Naive thymus-derived CD4-positive, alpha-beta T cell (primary cell): ENCODE results near the gene ARHGEF19. TPM values are rescaled to one million over a fixed set of nuclear protein-coding genes. Genes with fewer than 3 reads are reported as not detected.
A peak's percentile ranks its signal among the peaks of the same experiment; 100 is the strongest.

Experiments
- ATAC-seq: fragments of 150-1000 bp; cut with Tn5 transposase; 2 replicates; pipeline ENCODE4 v1.10.0; 2021; ENCODE audit warnings: mild to moderate bottlenecking, moderate library complexity
- CTCF ChIA-PET: fragments of 350-600 bp; sonication (Branson Sonifier 250); formaldehyde crosslinking; loops from one replicate; lab custom pipeline; 2021; ENCODE audit warnings: antibody characterized with exemption; lab: Charles Lee
- POLR2A ChIA-PET: fragments of 350-600 bp; sonication (Branson Sonifier 250); formaldehyde crosslinking; loops from one replicate; lab custom pipeline; 2021; ENCODE audit warnings: antibody characterized with exemption, inconsistent platforms; lab: Charles Lee
- DNase-seq, 9 donors: peaks; one replicate each; pipeline versions ENCODE4 v3.0.0 to v3.0.0-alpha.2; 2020 to 2022; ENCODE audit warnings: mixed read lengths in 1 of 9
- H3K27ac ChIP-seq: one replicate; pipeline ENCODE4 v1.7.0; 2013; ENCODE audit warnings: mild to moderate bottlenecking, low read depth, low read length, moderate library complexity
- H3K27me3 ChIP-seq, 2 donors: one replicate each; pipeline ENCODE4 v1.7.0; 2013; ENCODE audit warnings: low read length in 2 of 2, mild to moderate bottlenecking in 2 of 2, moderate library complexity in 2 of 2; ENCODE audit not compliant: control insufficient read depth in 2 of 2, insufficient read depth in 2 of 2
- H3K36me3 ChIP-seq, 3 experiments: 1 replicate in 2 of 3; 2 replicates in 1 of 3; pipeline ENCODE4 v1.7.0; 2013; ENCODE audit warnings: low read length in 3 of 3, mild to moderate bottlenecking in 3 of 3, moderate library complexity in 1 of 3; ENCODE audit not compliant: insufficient read depth in 3 of 3, control insufficient read depth in 2 of 3
- H3K4me1 ChIP-seq, 2 donors: one replicate each; pipeline ENCODE4 v1.7.0; 2013; ENCODE audit warnings: low read length in 2 of 2, mild to moderate bottlenecking in 2 of 2, moderate library complexity in 1 of 2; ENCODE audit not compliant: control insufficient read depth in 2 of 2, insufficient read depth in 2 of 2
- H3K4me3 ChIP-seq: 2 replicates; pipeline ENCODE4 v1.7.0; 2013; ENCODE audit warnings: mild to moderate bottlenecking, low read length
- H3K9me3 ChIP-seq, 3 experiments: 1 replicate in 2 of 3; 2 replicates in 1 of 3; pipeline ENCODE4 v1.7.0; 2013; ENCODE audit warnings: low read length in 3 of 3; ENCODE audit not compliant: control insufficient read depth in 2 of 3
- H3K27ac Mint-ChIP-seq, 9 donors: one replicate each; pipeline ENCODE4 v1.8.0; 2020 to 2022; ENCODE audit warnings: mixed read lengths in 9 of 9, mild to moderate bottlenecking in 8 of 9, moderate library complexity in 5 of 9, inconsistent platforms in 2 of 9
- H3K27me3 Mint-ChIP-seq, 5 donors: one replicate each; pipeline ENCODE4 v1.8.0; 2021 to 2022; ENCODE audit warnings: mixed read lengths in 5 of 5, mild to moderate bottlenecking in 1 of 5
- H3K36me3 Mint-ChIP-seq, 5 donors: one replicate each; pipeline ENCODE4 v1.8.0; 2020 to 2022; ENCODE audit warnings: mixed read lengths in 5 of 5, mild to moderate bottlenecking in 3 of 5, inconsistent platforms in 1 of 5
- H3K4me1 Mint-ChIP-seq, 7 donors: one replicate each; pipeline ENCODE4 v1.8.0; 2020 to 2022; ENCODE audit warnings: mixed read lengths in 7 of 7, mild to moderate bottlenecking in 3 of 7, inconsistent platforms in 1 of 7
- H3K4me3 Mint-ChIP-seq, 10 donors: one replicate each; pipeline ENCODE4 v1.8.0; 2020 to 2022; ENCODE audit warnings: mild to moderate bottlenecking in 10 of 10, mixed read lengths in 10 of 10, moderate library complexity in 6 of 10, inconsistent platforms in 2 of 10
- H3K9me3 Mint-ChIP-seq, 11 donors: one replicate each; pipeline ENCODE4 v1.8.0; 2020 to 2022; ENCODE audit warnings: mixed read lengths in 11 of 11, mild to moderate bottlenecking in 4 of 11, inconsistent platforms in 1 of 11, moderate library complexity in 1 of 11
- intact Hi-C, 2 donors: fragments of 100-400 bp; cut with micrococcal nuclease; formaldehyde crosslinking; loops; one replicate each; pipeline ENCODE4 v1.15.1; 2023
- polyA plus RNA-seq, 2 donors: library from polyadenylated mRNA; unstranded; fragments of 300-500 nt; fragmentation: Illumina TruSeq; gene quantifications; one replicate each; pipeline ENCODE4 v1.2.3, GENCODE V29; 2021
- total RNA-seq, 6 experiments: library from RNA in 5 of 6; stranded (reverse) in 5 of 6; gene quantifications; 1 replicate in 5 of 6; 2 replicates in 1 of 6; pipeline ENCODE4 v1.2.3 and lab custom pipeline; 2021 to 2026

The ARHGEF19 gene
- total and polyA plus RNA-seq, 7 experiments from 2014 or later = 5.1 to 12.4 (median 9.1) TPM

DNA sequence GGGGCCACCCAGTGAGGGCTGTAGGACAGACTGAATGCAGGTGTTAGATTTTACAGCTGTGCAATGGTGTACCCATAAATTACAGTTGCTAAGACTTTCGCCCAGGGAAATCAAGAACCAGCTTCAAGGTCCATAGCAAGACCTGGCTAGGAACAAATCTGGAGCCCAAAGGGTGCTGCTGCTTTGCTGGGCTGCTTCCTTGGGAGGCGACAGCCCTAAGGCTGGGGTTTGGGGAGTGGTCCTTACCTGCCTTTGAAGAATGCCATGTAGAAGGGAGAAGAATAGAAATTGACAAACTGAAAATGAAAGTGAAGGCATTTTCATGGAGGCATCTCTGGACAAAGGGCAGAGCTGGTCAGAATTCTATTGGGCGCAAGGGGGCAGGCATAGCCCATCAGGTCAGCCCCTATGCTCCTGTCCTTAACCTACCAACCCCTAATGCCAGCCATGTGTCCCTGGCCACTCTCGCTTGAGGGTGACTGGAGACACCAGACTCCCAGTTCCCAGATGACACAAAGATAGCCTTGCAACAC is 7.6 kb upstream of the ARHGEF19 start:
- Mint-ChIP-seq H3K9me3 (peaks cover 0 to 2% (median 0%) of the 10 kb centered on the region in 11 donors), H3K27me3 (peaks cover 5 to 15% (median 8%) of the 10 kb centered on the region in 5 donors), H3K27ac (peak overlapping the region in 3 of 9 donors; percentile 35 to 81 (median 76)), H3K4me1 (peaks cover 9 to 30% (median 23%) of the 10 kb centered on the region in 7 donors), H3K4me3 (no peak overlapping the region), H3K36me3 (peaks cover 0 to 8% (median 5%) of the 10 kb centered on the region in 5 donors)
- Histone ChIP-seq H3K27me3 (no peaks in the 10 kb centered on the region), H3K4me3 (no peak overlapping the region), H3K4me1 (peaks cover 0 to 6% of the 10 kb centered on the region in 2 donors), H3K9me3 (no peaks in the 10 kb centered on the region), H3K27ac (no peak overlapping the region), H3K36me3 (no peaks in the 10 kb centered on the region)
- DNase-seq (no peak), ATAC-seq (no peak)
- intact Hi-C loops = loop anchor here in 1 of 2 donors (5.0 kb wide), 1 partner anchor 373 kb away; the partner anchor contains the start of gene SPEN
- ChIA-PET CTCF (no interaction called here), POLR2A (interaction anchor here (0.8 kb wide), 2 partner anchors 9 to 47 kb away, joined by 3 read pairs; no protein-coding TSS in a partner anchor)

DNA sequence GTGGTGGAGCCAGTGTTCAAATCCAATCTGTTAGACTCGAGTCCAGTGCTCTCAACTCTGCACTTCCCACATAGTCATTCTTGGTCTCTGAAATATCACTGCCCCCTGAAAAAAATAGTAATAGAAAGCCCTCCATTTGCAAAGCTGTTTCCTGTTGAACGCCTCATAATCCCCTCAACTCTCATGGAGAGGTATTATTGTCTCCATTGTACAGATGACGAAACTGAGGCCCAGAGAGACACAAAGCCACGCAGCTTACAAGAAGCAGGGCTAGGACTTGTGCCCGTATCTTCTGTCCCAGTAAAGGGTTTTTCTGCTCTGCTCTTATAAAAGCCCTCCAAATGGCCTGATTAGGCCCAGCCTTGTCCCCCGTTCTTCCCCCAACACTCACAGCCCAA is 6.2 kb upstream of the ARHGEF19 start:
- ChIA-PET POLR2A (interaction anchor here (0.6 to 1.4 kb wide), 3 partner anchors 10 to 1250 kb away, joined by 3 read pairs; no protein-coding TSS in a partner anchor), CTCF (interaction anchor here (0.6 kb wide), 1 partner anchor 16 kb away, joined by 3 read pairs; no protein-coding TSS in a partner anchor)
- Mint-ChIP-seq H3K4me1 (peaks cover 9 to 30% (median 23%) of the 10 kb centered on the region in 7 donors), H3K27me3 (peaks cover 0 to 8% (median 0%) of the 10 kb centered on the region in 5 donors), H3K9me3 (peaks cover 0 to 2% (median 0%) of the 10 kb centered on the region in 11 donors), H3K27ac (peak overlapping the region in 8 of 9 donors; percentile 34 to 82 (median 79)), H3K4me3 (peak overlapping the region in 6 of 10 donors; percentile 39 to 91 (median 62)), H3K36me3 (peaks cover 0 to under 1% (median 0%) of the 10 kb centered on the region in 5 donors)
- Histone ChIP-seq H3K36me3 (no peaks in the 10 kb centered on the region), H3K27ac (no peak overlapping the region), H3K4me3 (no peak overlapping the region), H3K27me3 (no peaks in the 10 kb centered on the region), H3K4me1 (peaks cover 0 to 6% of the 10 kb centered on the region in 2 donors), H3K9me3 (no peaks in the 10 kb centered on the region)
- ATAC-seq (no peak), DNase-seq (no peak)
- intact Hi-C loops = loop anchor here in 1 of 2 donors (5.0 kb wide), 1 partner anchor 371 kb away; the partner anchor contains the start of gene SPEN

DNA sequence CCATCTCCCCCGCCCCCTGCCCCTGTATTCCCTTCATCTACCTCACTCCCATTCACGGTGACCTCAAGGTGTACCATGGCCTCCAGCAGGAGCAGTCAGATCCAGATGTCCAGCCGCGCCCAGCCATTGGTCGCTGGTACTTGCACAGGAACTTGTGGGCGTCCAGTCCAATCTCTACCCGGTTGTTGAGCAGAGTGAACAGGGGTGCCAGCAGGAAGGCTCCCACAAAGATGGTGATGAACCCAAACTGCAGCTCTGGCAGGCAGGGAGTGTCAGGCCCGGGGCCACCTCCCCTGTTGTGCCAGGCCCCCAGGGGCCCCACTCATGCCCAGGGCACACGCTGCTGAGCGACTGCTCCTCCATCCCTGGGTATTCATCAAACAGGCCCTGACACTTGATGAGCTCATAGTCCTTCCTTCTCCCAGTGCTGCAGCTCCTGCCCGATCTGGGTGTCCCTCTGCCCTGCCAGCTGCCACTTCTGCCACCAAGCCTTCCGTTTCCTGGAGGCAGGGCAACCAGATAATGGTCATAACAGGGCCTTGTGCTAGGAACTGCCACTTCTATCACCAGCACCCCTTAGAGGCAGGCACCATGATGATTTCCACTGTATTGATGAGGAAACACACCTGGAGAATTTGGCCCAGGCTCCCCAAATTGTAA is 5.7 kb upstream of the ARHGEF19 start:
- peaks cover 9 to 30% (median 23%) of the 10 kb centered on the region in 7 donors for H3K4me1 Mint-ChIP-seq
- peak overlapping the region in 9 of 10 donors; percentile 48 to 91 (median 76) for H3K4me3 Mint-ChIP-seq
- H3K27ac Mint-ChIP-seq = peak overlapping the region in 8 of 9 donors; percentile 34 to 82 (median 78)
- ChIA-PET CTCF (interaction anchor here (0.6 kb wide), 1 partner anchor 424 kb away, joined by 3 read pairs; no protein-coding TSS in a partner anchor), POLR2A (interaction anchor here (0.7 to 2.9 kb wide), 7 partner anchors 9 to 1250 kb away, joined by 3 to 17 read pairs (median 3); partner anchors contain the start of gene CPLANE2)
- ATAC-seq (no peak), DNase-seq (no peak)
- Histone ChIP-seq H3K4me3 (no peak overlapping the region), H3K9me3 (no peaks in the 10 kb centered on the region), H3K36me3 (no peaks in the 10 kb centered on the region), H3K27ac (peak overlapping the region; percentile 54), H3K4me1 (peaks cover 0 to 6% of the 10 kb centered on the region in 2 donors), H3K27me3 (no peaks in the 10 kb centered on the region)
- H3K27me3 Mint-ChIP-seq = peaks cover 0 to 8% (median 0%) of the 10 kb centered on the region in 5 donors
- intact Hi-C loops = loop anchor here in 1 of 2 donors (5.0 kb wide), 1 partner anchor 371 kb away; the partner anchor contains the start of gene SPEN
- H3K36me3 Mint-ChIP-seq = no peaks in the 10 kb centered on the region
- peaks cover 0 to 2% (median 0%) of the 10 kb centered on the region in 11 donors for H3K9me3 Mint-ChIP-seq

DNA sequence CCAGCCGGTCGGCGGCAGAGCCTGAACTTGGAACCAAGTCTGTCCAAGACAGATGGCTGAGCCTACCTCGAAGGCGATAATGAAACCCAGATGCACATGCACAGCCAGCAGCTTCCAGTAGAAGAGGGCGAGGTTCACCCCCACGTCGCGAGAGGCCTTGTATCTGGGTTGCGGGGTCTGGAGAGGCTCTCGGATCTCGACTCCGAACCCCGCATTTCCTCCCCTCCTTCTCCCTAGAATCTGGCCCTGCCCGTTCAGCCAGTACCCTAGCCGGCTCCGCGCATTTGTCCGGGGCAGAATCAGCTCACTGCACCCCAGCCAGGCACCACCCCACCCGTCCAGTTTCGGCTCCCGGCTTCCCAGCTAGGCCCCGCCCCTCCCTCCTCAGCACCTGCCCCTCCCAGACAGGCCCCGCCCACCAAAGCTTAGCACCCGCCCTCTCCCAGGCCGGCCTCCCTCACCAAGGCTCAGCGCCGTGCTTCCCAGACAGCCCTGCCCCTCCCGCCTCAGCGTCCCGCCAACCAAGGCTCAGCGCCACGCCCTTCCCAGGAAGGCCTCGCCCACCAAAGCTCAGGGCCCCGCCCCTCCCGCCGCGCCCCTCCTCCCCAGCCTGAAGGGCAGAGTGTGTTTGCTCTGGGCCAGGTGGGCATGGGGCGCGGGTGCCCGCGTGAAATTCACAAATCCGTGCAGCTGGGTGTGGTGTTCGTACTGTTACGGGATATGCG is 4.8 kb upstream of the ARHGEF19 start:
- CTCF ChIA-PET = interaction anchor here (1.8 kb wide), 1 partner anchor 27 kb away, joined by 4 read pairs; no protein-coding TSS in a partner anchor
- Mint-ChIP-seq H3K36me3 (no peaks in the 10 kb centered on the region), H3K9me3 (peaks cover 0 to 2% (median 0%) of the 10 kb centered on the region in 11 donors), H3K4me3 (peak overlapping the region; percentile 81 to 91 (median 88)), H3K4me1 (peaks cover 9 to 30% (median 23%) of the 10 kb centered on the region in 7 donors), H3K27ac (peak overlapping the region in 8 of 9 donors; percentile 33 to 82 (median 68)), H3K27me3 (peaks cover 0 to 11% (median 0%) of the 10 kb centered on the region in 5 donors)
- DNase-seq (peak; percentile 80 to 94 (median 89)), ATAC-seq (peak; percentile 99)
- intact Hi-C loops = loop anchor here (1.0 to 5.0 kb wide), 6 partner anchors 11 to 370 kb away; partner anchors contain the start of genes CPLANE2 (in 1 of the 2), SPEN (in 1 of the 2) and SZRD1 (in 1 of the 2)
- Histone ChIP-seq H3K27ac (peak overlapping the region; percentile 54), H3K27me3 (no peaks in the 10 kb centered on the region), H3K4me1 (peaks cover 0 to 6% of the 10 kb centered on the region in 2 donors), H3K9me3 (no peaks in the 10 kb centered on the region), H3K4me3 (peak overlapping the region; percentile 67), H3K36me3 (no peaks in the 10 kb centered on the region)
- POLR2A ChIA-PET = interaction anchor here (0.9 to 2.9 kb wide), 7 partner anchors 8 to 384 kb away, joined by 3 to 17 read pairs (median 3); partner anchors contain the start of gene CPLANE2

DNA sequence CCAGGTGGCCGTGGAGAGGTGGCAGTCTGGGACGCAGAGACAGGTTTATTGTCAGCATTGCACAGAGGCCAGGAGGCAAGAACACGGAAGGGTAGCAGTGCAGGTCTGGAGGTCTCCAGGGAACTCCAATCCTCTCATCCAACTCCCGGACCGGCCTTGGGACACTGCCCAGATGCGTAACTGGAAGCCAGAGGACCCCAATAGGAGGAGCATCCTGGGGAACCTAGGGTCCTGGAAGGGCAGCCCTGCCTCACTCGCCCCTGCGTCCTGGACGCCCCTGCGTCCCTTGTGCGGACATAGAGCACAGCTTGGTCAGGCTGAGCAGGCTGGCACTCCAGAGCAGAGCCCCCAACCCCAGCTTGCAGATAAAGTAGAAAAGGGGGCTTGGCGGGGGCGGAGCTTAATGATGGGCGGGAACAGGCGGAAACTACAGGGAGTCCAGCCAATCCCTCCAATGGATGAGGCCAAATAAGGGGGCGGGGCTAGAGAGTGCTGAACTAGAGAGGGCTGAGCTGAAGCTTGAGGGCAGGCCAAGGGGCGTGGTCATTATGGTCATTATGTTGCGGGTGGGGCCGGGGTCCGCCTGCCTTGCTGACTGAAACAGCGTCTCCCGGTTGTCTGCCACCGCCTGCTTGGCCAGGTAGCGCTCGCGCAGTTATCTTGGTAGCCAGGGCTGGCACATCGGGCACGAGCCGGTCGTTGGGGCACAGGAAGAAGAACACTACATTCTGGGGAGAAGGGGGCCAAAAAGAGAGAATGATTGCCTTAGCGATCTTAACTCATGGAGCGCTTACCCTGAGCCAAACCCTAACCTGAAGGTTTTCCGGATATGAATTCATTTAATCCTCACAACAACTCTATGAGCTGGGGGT is 3.7 kb upstream of the ARHGEF19 start:
- H3K27me3 ChIP-seq = no peaks in the 10 kb centered on the region
- peaks cover 0 to 6% of the 10 kb centered on the region in 2 donors for H3K4me1 ChIP-seq
- peak overlapping the region; percentile 81 to 91 (median 88) for H3K4me3 Mint-ChIP-seq
- peaks cover 9 to 30% (median 23%) of the 10 kb centered on the region in 7 donors for H3K4me1 Mint-ChIP-seq
- intact Hi-C loops = loop anchor here in 1 of 2 donors (2.0 to 5.0 kb wide), 2 partner anchors 53 to 369 kb away; partner anchors contain the start of gene SPEN
- H3K27me3 Mint-ChIP-seq = peaks cover 0 to 6% (median 0%) of the 10 kb centered on the region in 5 donors
- no peaks in the 10 kb centered on the region for H3K36me3 Mint-ChIP-seq
- no peaks in the 10 kb centered on the region for H3K9me3 Mint-ChIP-seq
- no peaks in the 10 kb centered on the region for H3K9me3 ChIP-seq
- no peaks in the 10 kb centered on the region for H3K36me3 ChIP-seq
- peak overlapping the region; percentile 24 for H3K27ac ChIP-seq
- H3K27ac Mint-ChIP-seq = peak overlapping the region in 6 of 9 donors; percentile 8 to 74 (median 44)
- DNase-seq = peak in 7 of 9 donors; percentile 23 to 64 (median 27)
- ChIA-PET POLR2A (interaction anchor here (0.7 to 2.9 kb wide), 4 partner anchors 10 to 54 kb away, joined by 3 to 17 read pairs (median 5); partner anchors contain the start of gene CPLANE2), CTCF (interaction anchor here (1.8 kb wide), 1 partner anchor 29 kb away, joined by 4 read pairs; no protein-coding TSS in a partner anchor)
- H3K4me3 ChIP-seq = peak overlapping the region; percentile 67
- ATAC-seq = peak; percentile 46
